Mammary epithelial cell (primary cell): ENCODE results near the gene ITGAD.

Experiments
- EZH2 ChIP-seq: IDR thresholded peaks from 2 replicates; pipeline ENCODE4 v1.6.1; 2012; ENCODE audit warnings: low read length, inconsistent platforms, borderline replicate concordance
- TF ChIP-seq, protein P1 (sequence below), 2 donors: IDR thresholded peaks in 1 of 2; conservative IDR thresholded peaks in 1 of 2; 2 replicates each; pipeline ENCODE4 v1.5.1; 2011 to 2012; ENCODE audit warnings: inconsistent platforms in 2 of 2, low read length in 2 of 2, mild to moderate bottlenecking in 2 of 2, control low read depth in 1 of 2, low read depth in 1 of 2; ENCODE audit not compliant: insufficient read depth in 1 of 2; ENCODE audit errors: extremely low read depth in 1 of 2

DNA sequence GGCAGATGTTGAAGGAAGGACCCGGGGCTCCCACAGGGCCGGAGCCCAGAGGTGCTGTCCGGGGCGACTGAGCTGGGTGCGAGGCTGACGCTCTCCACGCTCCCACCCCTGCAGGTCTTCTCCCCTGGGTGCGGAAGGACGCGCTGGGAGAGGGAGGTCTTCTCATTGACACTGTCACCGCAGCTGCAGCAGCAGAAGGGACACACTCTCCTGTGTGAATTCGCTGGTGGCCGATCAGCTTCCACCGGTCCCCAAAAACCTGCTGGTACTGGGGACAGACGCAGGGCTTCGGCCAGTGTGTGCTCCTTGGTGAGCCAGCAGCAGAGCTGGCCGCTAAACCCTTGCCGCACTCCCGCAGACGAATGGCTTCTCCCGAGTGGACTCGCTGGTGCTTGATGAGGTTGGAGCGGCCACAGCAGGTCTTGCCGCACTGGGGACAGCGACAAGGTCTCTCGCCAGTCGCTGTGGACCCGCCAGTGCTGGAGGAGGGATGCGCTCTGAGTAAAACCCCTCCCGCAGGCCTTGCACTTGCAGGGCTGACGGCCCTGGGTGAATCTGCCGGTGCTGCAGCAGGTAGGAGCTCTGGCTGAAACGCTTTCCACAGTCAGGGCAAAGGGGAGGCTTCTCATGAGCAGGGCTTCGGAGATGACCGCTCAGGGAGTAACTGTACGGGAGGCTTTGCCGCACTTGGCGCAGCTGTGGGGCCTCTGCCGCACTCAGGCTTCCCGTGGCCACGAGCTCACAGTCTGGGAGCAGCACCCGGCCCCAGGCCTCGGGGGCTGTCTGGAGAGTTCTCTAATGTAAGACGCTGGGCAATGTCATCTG, 43.3 kb downstream of the ITGAD start:
- TF ChIP-seq, protein P1, sequence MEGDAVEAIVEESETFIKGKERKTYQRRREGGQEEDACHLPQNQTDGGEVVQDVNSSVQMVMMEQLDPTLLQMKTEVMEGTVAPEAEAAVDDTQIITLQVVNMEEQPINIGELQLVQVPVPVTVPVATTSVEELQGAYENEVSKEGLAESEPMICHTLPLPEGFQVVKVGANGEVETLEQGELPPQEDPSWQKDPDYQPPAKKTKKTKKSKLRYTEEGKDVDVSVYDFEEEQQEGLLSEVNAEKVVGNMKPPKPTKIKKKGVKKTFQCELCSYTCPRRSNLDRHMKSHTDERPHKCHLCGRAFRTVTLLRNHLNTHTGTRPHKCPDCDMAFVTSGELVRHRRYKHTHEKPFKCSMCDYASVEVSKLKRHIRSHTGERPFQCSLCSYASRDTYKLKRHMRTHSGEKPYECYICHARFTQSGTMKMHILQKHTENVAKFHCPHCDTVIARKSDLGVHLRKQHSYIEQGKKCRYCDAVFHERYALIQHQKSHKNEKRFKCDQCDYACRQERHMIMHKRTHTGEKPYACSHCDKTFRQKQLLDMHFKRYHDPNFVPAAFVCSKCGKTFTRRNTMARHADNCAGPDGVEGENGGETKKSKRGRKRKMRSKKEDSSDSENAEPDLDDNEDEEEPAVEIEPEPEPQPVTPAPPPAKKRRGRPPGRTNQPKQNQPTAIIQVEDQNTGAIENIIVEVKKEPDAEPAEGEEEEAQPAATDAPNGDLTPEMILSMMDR (conservative IDR thresholded peaks at IDR 0.05 in 1 of 2, IDR thresholded peaks at IDR 0.05 in 1 of 2; ENCODE audit: extremely low read depth in 1 of 2, insufficient read depth in 1 of 2, low read depth in 1 of 2, low read length in 2 of 2) = no peak
- TF ChIP-seq EZH2 = no peak
